ENCODE data around the gene SMPD2.

The SMPD2 gene

DNA sequence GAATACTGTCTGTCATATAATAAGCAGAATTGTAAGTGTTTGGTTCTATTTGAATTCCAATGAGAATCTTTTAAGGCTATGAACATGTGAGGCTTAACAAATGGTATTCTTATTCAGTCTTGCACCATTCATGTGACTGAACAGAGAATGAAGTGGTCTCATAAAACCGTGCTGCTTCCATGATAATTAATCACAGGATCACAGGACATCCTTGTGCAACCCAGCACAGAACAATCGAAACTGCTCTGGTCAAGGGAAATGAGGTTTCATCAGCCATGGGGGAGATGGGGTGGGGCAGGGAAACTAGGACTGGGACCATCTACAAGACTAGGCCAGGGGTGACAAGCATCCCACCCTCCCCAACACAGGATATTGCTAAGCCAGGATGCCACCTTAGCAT, 6.1 kb upstream of the SMPD2 start:
- TF ChIP-seq CTCF (IDR thresholded peaks at IDR 0.05; ENCODE audit: extremely low read depth, missing control alignments): no peak
- DNase-seq (ENCODE audit: low spot score): no peak

GRCh38 chr6:109436041-109436440, 4.5 kb upstream of the SMPD2 start:
- TF ChIP-seq CTCF (IDR thresholded peaks at IDR 0.05; ENCODE audit: extremely low read depth, missing control alignments): no peak
- no peak for DNase-seq (ENCODE audit: low spot score)

DNA sequence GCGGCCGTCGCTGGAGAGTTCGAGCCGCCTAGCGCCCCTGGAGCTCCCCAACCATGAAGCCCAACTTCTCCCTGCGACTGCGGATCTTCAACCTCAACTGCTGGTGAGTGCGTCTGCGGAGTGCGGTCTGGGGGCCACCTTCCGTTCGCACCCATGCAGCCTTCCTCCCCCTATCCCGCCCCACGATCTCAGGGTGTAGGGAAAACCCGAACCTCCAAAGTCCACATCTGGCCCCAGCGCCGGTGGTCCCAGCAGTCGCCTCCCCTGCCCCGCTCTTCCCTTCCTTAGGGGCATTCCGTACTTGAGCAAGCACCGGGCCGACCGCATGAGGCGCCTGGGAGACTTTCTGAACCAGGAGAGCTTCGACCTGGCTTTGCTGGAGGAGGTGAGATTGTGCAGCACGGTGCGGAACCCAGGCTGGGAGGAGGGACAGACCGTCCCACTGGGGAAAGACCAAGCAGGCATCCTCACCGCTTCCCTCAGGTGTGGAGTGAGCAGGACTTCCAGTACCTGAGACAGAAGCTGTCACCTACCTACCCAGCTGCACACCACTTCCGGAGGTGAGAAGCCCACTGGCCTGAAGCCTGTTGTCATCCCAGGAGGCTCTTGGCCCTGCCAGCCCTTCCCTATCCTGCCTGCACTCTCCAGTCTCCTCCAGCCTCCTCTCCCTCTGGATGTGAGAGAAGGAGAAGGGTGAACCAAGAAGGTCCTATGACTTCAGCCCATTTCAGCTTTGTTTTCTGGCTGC, 719 bp downstream of the SMPD2 start:
- no peak for TF ChIP-seq CTCF (IDR thresholded peaks at IDR 0.05; ENCODE audit: extremely low read depth, missing control alignments)
- peak; percentile 56 for DNase-seq (ENCODE audit: low spot score)

GRCh38 chr6:109442393-109442924, 1.9 kb downstream of the SMPD2 start:
- no peak for DNase-seq (ENCODE audit: low spot score)
- TF ChIP-seq CTCF (IDR thresholded peaks at IDR 0.05; ENCODE audit: extremely low read depth, missing control alignments): no peak

DNA sequence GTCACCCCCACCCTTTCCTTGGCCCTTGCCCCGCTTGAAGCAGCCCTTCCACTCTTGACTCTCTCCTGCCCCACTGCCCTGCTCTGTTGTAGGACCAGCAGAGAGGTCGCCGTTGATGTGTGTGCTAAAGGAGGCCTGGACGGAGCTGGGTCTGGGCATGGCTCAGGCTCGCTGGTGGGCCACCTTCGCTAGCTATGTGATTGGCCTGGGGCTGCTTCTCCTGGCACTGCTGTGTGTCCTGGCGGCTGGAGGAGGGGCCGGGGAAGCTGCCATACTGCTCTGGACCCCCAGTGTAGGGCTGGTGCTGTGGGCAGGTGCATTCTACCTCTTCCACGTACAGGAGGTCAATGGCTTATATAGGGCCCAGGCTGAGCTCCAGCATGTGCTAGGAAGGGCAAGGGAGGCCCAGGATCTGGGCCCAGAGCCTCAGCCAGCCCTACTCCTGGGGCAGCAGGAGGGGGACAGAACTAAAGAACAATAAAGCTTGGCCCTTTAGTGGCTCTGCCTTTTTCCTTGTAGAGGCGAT, 3.0 kb downstream of the SMPD2 start:
- DNase-seq (ENCODE audit: low spot score): no peak
- TF ChIP-seq CTCF (IDR thresholded peaks at IDR 0.05; ENCODE audit: extremely low read depth, missing control alignments): no peak

DNA sequence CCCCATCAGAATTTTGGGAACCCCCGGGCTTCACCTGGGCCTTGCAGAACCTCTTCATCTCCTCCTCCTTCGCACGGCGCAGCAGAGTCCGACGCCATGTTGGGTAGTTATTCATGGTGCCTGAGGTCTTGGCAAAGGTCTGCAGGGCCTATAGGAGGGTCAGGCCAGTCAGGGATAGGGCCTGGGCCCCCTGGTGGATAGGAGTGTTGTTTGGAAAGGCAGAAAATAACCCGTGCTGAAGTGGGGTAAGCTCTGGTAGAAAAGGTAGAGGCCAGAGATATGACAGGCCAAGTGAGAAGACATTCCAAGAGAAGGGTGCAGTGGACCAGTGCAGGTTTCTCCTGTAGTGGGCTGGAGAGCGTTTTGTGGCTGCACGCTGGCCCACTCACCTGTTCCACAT, 4.9 kb downstream of the SMPD2 start:
- TF ChIP-seq CTCF (IDR thresholded peaks at IDR 0.05; ENCODE audit: extremely low read depth, missing control alignments): no peak
- no peak for DNase-seq (ENCODE audit: low spot score)

- no peak for DNase-seq (ENCODE audit: low spot score)
- no peak for TF ChIP-seq CTCF (IDR thresholded peaks at IDR 0.05; ENCODE audit: extremely low read depth, missing control alignments)
These were observed 5.5 kb downstream of the SMPD2 start for GRCh38 chr6:109446072-109446471.

Data from GM20000 (cell line).